ENCODE results near the gene LRRK1. TPM values are rescaled to one million over a fixed set of nuclear protein-coding genes. Genes with fewer than 3 reads are reported as not detected.
A peak's percentile ranks its signal among the peaks of the same experiment; 100 is the strongest.

Gene LRRK1
- polyA plus RNA-seq, 1 experiment = 16.9 TPM

- no peaks in the 10 kb centered on the region; the same call in 1 of the 2 replicates for H3K36me3 ChIP-seq (ENCODE audit: control insufficient read depth, insufficient read depth, low read length)
- peak; percentile 43 for TF ChIP-seq CTCF (IDR thresholded peaks at IDR 0.05; ENCODE audit: insufficient read depth, low read depth, low read length)
- POLR2A ChIA-PET = no interaction called here
- CTCF ChIA-PET = interaction anchor here (0.9 to 1.4 kb wide), 3 partner anchors 8 to 285 kb away, joined by 3 to 7 read pairs (median 3); no protein-coding TSS in a partner anchor
- no peak for DNase-seq (ENCODE audit: low read depth)
- no peaks in the 10 kb centered on the region for H3K27me3 ChIP-seq (ENCODE audit: control insufficient read depth, insufficient read depth, low read length)
- H3K4me3 ChIP-seq (ENCODE audit: low read depth, low read length) = no peak overlapping the region
These were observed 8.9 kb upstream of the LRRK1 start for GRCh38 chr15:100909989-100910955.

GRCh38 chr15:100911086-100911485, 8.1 kb upstream of the LRRK1 start:
- Histone ChIP-seq H3K4me3 (ENCODE audit: low read depth, low read length) (no peak overlapping the region), H3K27me3 (ENCODE audit: control insufficient read depth, insufficient read depth, low read length) (no peaks in the 10 kb centered on the region), H3K36me3 (ENCODE audit: control insufficient read depth, insufficient read depth, low read length) (no peaks in the 10 kb centered on the region; the same call in 1 of the 2 replicates)
- DNase-seq (ENCODE audit: low read depth) = no peak
- no peak for TF ChIP-seq CTCF (IDR thresholded peaks at IDR 0.05; ENCODE audit: insufficient read depth, low read depth, low read length)
- ChIA-PET POLR2A (no interaction called here), CTCF (interaction anchor here (0.9 to 1.4 kb wide), 4 partner anchors 9 to 286 kb away, joined by 3 to 7 read pairs (median 4); no protein-coding TSS in a partner anchor)

GRCh38 chr15:100913961-100914360, 5.2 kb upstream of the LRRK1 start:
- peaks cover 1% of the 10 kb centered on the region; the same call in 1 of the 2 replicates for H3K36me3 ChIP-seq (ENCODE audit: control insufficient read depth, insufficient read depth, low read length)
- DNase-seq (ENCODE audit: low read depth) = no peak
- H3K4me3 ChIP-seq (ENCODE audit: low read depth, low read length) = no peak overlapping the region
- no peak for TF ChIP-seq CTCF (IDR thresholded peaks at IDR 0.05; ENCODE audit: insufficient read depth, low read depth, low read length)
- no peaks in the 10 kb centered on the region for H3K27me3 ChIP-seq (ENCODE audit: control insufficient read depth, insufficient read depth, low read length)
- POLR2A ChIA-PET = no interaction called here
- CTCF ChIA-PET = interaction anchor here (0.6 to 13.7 kb wide), 5 partner anchors 90 to 289 kb away, joined by 3 to 376 read pairs (median 4); no protein-coding TSS in a partner anchor

GRCh38 chr15:100914876-100915275, 4.3 kb upstream of the LRRK1 start:
- POLR2A ChIA-PET = no interaction called here
- H3K36me3 ChIP-seq (ENCODE audit: control insufficient read depth, insufficient read depth, low read length) = peaks cover 1% of the 10 kb centered on the region; the same call in 1 of the 2 replicates
- H3K4me3 ChIP-seq (ENCODE audit: low read depth, low read length) = no peak overlapping the region
- CTCF ChIA-PET = interaction anchor here (1.2 to 13.7 kb wide), 4 partner anchors 8 to 290 kb away, joined by 4 to 376 read pairs (median 9); no protein-coding TSS in a partner anchor
- H3K27me3 ChIP-seq (ENCODE audit: control insufficient read depth, insufficient read depth, low read length) = no peaks in the 10 kb centered on the region
- TF ChIP-seq CTCF (IDR thresholded peaks at IDR 0.05; ENCODE audit: insufficient read depth, low read depth, low read length) = peak; percentile 39
- no peak for DNase-seq (ENCODE audit: low read depth)

Measured in BJ (cell line).